Measurements from ENCODE around the gene QSOX2.

QSOX2 gene

GRCh38 chr9:136255166-136255538 is 9.5 kb upstream of the QSOX2 start:
- TF ChIP-seq, protein P1, sequence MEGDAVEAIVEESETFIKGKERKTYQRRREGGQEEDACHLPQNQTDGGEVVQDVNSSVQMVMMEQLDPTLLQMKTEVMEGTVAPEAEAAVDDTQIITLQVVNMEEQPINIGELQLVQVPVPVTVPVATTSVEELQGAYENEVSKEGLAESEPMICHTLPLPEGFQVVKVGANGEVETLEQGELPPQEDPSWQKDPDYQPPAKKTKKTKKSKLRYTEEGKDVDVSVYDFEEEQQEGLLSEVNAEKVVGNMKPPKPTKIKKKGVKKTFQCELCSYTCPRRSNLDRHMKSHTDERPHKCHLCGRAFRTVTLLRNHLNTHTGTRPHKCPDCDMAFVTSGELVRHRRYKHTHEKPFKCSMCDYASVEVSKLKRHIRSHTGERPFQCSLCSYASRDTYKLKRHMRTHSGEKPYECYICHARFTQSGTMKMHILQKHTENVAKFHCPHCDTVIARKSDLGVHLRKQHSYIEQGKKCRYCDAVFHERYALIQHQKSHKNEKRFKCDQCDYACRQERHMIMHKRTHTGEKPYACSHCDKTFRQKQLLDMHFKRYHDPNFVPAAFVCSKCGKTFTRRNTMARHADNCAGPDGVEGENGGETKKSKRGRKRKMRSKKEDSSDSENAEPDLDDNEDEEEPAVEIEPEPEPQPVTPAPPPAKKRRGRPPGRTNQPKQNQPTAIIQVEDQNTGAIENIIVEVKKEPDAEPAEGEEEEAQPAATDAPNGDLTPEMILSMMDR (IDR thresholded peaks at IDR 0.05; ENCODE audit: extremely low read depth, insufficient read depth, missing control alignments), result no peak
- in situ Hi-C loops (cut with MboI; ENCODE audit: low pct_unique_long_range_greater_than_20kb, low sequenced_read_pairs, unreplicated experiment), result no loop called here
- no peak for DNase-seq (ENCODE audit: low spot score)

GRCh38 chr9:136254381-136255165 is 9.0 kb upstream of the QSOX2 start:
- no peak for DNase-seq (ENCODE audit: low spot score)
- in situ Hi-C loops (cut with MboI; ENCODE audit: low pct_unique_long_range_greater_than_20kb, low sequenced_read_pairs, unreplicated experiment), result no loop called here
- TF ChIP-seq, protein P1 (IDR thresholded peaks at IDR 0.05; ENCODE audit: extremely low read depth, insufficient read depth, missing control alignments), result no peak

DNA sequence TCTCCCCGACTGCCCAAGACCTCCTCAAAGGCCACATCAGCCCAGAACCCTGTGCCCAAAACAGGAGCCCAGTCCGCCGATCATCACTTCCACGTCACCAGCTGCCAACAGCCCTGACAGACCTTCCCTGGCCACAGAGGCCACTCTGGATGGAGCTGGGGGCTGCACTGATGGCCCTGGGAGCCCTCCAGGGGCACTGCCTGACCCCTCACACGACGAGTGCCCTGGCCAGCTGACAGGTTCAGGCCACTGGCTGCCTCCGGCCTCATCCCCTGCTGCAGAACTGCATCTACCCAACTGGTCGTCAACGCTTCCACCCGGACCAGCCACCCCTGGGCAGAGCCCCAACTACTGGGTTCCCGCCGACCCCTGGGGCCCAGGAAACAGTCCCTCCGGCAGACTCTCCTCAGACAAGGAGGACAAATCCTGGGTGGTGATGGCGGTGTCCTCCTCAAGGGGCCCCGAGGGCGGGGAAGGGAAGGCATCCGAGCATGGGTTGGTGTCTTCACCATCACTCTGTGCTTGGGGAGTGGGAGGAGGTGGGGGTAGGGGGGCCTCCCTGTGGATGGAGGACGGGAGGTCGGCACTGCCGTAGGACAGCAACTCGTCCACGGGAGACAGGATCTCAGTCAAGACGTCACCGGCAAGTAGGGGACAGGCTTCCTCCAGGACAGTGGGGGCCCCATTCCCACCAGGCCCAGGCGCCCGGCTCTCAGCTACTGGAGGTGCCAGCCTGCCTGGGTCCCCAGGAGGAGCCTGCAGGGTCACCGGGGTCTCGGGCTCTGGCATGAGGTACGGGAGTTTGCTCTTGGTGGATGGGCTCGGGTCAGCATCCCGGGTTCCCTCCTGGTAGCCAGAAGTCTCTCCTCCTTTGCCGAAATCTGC is 7.9 kb upstream of the QSOX2 start:
- no peak for DNase-seq (ENCODE audit: low spot score)
- in situ Hi-C loops (cut with MboI; ENCODE audit: low pct_unique_long_range_greater_than_20kb, low sequenced_read_pairs, unreplicated experiment), result no loop called here
- TF ChIP-seq, protein P1 (IDR thresholded peaks at IDR 0.05; ENCODE audit: extremely low read depth, insufficient read depth, missing control alignments), result no peak

DNA sequence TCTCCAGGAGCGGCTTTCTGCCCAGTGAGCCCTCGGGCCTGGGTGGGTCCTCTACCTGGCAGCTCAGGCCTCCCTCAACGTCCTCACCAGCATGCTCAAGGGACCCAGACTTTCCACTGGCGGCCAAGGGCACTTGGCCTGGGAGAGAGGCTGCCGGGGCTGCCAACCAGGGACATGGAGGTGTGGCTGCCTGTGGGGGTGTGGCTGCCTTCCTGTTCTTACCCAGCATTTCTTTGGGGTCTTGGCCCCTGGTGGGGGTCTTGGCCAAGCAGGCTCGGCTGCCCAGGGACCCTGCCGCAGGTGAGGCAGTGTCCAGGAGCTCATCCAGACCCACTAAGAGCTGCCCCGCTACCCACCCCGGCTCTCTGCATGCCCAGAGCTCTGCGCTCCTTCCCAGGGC is 7.2 kb upstream of the QSOX2 start:
- in situ Hi-C loops (cut with MboI; ENCODE audit: low pct_unique_long_range_greater_than_20kb, low sequenced_read_pairs, unreplicated experiment), result no loop called here
- TF ChIP-seq, protein P1 (IDR thresholded peaks at IDR 0.05; ENCODE audit: extremely low read depth, insufficient read depth, missing control alignments), result no peak
- DNase-seq (ENCODE audit: low spot score), result no peak

GRCh38 chr9:136252281-136252680 is 6.7 kb upstream of the QSOX2 start:
- in situ Hi-C loops (cut with MboI; ENCODE audit: low pct_unique_long_range_greater_than_20kb, low sequenced_read_pairs, unreplicated experiment), result no loop called here
- DNase-seq (ENCODE audit: low spot score), result no peak
- TF ChIP-seq, protein P1 (IDR thresholded peaks at IDR 0.05; ENCODE audit: extremely low read depth, insufficient read depth, missing control alignments), result no peak

GRCh38 chr9:136251264-136252115 is 5.9 kb upstream of the QSOX2 start:
- no peak for DNase-seq (ENCODE audit: low spot score)
- TF ChIP-seq, protein P1 (IDR thresholded peaks at IDR 0.05; ENCODE audit: extremely low read depth, insufficient read depth, missing control alignments), result no peak
- in situ Hi-C loops (cut with MboI; ENCODE audit: low pct_unique_long_range_greater_than_20kb, low sequenced_read_pairs, unreplicated experiment), result no loop called here

All from GM13977 (cell line).